ENCODE measurements around the gene IRF2BP2. TPM values are rescaled to one million over a fixed set of nuclear protein-coding genes. Genes with fewer than 3 reads are reported as not detected.

IRF2BP2 gene
- total RNA-seq, 1 donor from 2014 or later: 80.3 TPM

DNA sequence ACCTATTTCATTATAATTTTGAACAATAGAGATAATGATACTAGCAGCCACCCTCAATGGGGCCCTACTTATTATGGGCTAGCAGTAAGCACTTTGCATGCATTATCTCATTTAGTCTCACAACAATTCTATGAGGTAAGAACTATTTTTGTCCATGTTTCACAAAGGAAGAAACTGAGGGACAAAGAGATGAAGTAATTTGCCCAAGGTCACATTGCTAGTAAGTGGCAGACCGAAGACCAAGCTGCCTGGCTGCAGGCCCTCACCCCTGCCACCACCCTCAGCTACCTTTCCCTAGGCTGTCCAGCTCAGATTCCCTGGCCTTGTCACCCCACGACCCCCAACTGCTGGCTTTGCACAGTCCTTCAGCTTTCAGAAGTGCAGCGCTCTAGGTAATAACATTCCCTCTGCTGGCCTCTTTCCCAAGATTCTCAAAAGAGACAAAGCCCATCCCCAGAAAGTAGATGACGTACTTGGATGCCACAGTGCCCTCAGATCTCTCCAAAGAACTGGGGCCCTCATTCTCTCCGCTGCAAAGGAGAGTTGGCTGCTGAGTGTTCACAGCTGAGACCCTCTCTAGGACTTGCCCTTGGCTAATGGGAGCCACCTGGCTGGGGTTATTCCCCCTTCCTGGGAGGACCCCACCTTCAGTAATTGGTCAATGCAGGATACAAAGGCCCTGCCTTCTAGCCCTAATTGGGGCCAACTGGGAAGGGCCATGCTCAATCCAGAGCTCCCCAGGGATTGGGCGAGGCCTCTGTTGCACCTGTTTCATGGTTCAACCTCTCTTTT, 39.5 kb downstream of the IRF2BP2 start:
- FAIRE-seq: no peak
- TF ChIP-seq, protein P1, sequence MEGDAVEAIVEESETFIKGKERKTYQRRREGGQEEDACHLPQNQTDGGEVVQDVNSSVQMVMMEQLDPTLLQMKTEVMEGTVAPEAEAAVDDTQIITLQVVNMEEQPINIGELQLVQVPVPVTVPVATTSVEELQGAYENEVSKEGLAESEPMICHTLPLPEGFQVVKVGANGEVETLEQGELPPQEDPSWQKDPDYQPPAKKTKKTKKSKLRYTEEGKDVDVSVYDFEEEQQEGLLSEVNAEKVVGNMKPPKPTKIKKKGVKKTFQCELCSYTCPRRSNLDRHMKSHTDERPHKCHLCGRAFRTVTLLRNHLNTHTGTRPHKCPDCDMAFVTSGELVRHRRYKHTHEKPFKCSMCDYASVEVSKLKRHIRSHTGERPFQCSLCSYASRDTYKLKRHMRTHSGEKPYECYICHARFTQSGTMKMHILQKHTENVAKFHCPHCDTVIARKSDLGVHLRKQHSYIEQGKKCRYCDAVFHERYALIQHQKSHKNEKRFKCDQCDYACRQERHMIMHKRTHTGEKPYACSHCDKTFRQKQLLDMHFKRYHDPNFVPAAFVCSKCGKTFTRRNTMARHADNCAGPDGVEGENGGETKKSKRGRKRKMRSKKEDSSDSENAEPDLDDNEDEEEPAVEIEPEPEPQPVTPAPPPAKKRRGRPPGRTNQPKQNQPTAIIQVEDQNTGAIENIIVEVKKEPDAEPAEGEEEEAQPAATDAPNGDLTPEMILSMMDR (IDR thresholded peaks at IDR 0.05; ENCODE audit: insufficient read depth, low read length, severe bottlenecking): no peak
- Histone ChIP-seq H3K36me3 (ENCODE audit: control insufficient read depth, insufficient read depth, low read length) (no peaks in the 10 kb centered on the region), H3K27me3 (ENCODE audit: control insufficient read depth, insufficient read depth, low read length) (no peaks in the 10 kb centered on the region), H3K4me3 (ENCODE audit: low read depth, low read length) (no peak overlapping the region)
- no peak for DNase-seq (ENCODE audit: low read depth)

DNA sequence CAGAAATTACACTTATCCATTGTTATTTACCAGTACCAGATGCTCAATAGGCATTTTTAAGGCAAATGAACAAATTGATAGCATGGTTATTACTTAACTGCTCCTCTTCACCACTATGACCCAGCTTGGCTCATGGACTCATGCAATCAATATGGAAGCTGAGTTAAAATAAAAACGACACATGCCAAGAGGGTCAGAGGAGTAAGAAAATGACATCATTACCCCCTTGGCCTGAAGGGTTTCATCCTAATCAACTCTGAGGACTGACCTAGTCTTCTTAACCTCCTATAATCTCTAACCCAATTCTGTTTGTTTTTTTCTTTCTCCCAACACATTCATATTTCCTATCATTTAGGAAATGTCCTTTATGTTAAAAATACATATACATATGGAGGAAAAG, 41.6 kb downstream of the IRF2BP2 start:
- no peak for FAIRE-seq
- no peaks in the 10 kb centered on the region for H3K36me3 ChIP-seq (ENCODE audit: control insufficient read depth, insufficient read depth, low read length)
- DNase-seq (ENCODE audit: low read depth): no peak
- TF ChIP-seq, protein P1 (IDR thresholded peaks at IDR 0.05; ENCODE audit: insufficient read depth, low read length, severe bottlenecking): no peak
- no peak overlapping the region for H3K4me3 ChIP-seq (ENCODE audit: low read depth, low read length)
- H3K27me3 ChIP-seq (ENCODE audit: control insufficient read depth, insufficient read depth, low read length): no peaks in the 10 kb centered on the region

DNA sequence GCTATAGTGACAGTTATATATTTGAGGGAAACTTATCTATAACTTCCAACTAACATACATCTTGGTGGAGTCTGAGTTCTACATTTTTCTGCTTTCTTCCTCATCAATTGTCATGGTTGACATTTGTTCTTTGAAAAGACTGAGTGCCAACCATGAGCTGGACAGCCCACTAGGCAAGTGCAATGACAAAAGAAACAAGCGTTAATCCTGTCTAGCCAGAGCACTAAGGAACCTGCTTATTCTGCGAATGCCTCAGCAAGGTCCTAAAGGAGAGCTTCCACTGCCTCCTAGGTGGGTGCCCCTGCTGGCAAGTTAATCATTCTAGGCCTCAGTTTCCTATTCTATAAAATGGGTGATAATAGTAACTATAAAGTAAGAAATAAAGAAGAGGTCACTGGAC, 44.8 kb downstream of the IRF2BP2 start:
- TF ChIP-seq, protein P1 (IDR thresholded peaks at IDR 0.05; ENCODE audit: insufficient read depth, low read length, severe bottlenecking): no peak
- Histone ChIP-seq H3K36me3 (ENCODE audit: control insufficient read depth, insufficient read depth, low read length) (no peaks in the 10 kb centered on the region), H3K4me3 (ENCODE audit: low read depth, low read length) (no peak overlapping the region), H3K27me3 (ENCODE audit: control insufficient read depth, insufficient read depth, low read length) (no peaks in the 10 kb centered on the region)
- DNase-seq (ENCODE audit: low read depth) (no peak), FAIRE-seq (no peak)

DNA sequence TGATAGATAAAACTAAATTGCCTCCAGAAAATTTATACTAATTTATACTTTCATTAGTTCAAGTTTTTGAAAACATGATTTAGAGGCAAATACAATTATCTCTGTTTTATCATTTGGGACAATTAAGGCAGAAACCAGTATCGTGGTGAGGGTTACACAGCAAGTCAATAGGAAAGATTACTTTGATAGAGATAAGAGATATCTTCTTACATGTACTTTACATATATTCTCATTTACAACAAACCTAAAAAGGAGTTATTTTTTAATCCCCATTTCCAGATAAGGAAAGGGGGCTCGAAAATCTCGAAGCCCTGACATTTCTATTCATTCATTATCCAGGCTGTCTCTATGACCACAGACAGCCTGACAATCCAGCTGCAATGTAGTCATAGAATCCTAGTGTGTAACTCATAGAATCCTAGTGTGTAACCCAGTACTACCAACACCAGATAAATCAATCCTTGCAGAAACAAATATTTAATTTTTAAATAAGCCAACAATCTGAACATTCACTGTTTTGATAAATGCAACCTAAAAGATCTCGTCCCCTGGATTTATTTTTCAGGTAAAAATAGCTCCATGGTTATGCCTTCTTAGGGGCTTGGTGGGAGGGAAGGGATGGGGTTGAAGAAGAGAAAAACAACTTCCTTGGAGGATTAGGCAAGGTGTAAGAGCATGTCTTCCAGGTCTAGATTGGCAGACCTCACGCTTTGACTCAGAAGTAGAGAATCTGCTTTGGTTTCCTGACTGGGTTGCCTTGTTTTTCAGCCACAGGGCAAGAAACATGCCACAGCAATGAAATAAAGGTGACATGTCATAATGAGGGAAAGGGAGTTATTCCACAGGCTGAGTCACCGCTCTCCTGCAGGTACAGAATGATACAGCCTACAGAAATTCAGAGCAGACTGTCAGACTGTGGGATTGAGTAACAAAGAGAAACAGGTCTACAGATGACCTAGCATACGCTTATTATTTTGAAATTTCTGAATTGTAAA, 45.6 kb downstream of the IRF2BP2 start:
- no peaks in the 10 kb centered on the region for H3K36me3 ChIP-seq (ENCODE audit: control insufficient read depth, insufficient read depth, low read length)
- FAIRE-seq (peak; percentile 97), DNase-seq (ENCODE audit: low read depth) (peak; percentile 100)
- H3K27me3 ChIP-seq (ENCODE audit: control insufficient read depth, insufficient read depth, low read length): no peaks in the 10 kb centered on the region
- no peak overlapping the region for H3K4me3 ChIP-seq (ENCODE audit: low read depth, low read length)
- TF ChIP-seq, protein P1 (IDR thresholded peaks at IDR 0.05; ENCODE audit: insufficient read depth, low read length, severe bottlenecking): no peak

DNA sequence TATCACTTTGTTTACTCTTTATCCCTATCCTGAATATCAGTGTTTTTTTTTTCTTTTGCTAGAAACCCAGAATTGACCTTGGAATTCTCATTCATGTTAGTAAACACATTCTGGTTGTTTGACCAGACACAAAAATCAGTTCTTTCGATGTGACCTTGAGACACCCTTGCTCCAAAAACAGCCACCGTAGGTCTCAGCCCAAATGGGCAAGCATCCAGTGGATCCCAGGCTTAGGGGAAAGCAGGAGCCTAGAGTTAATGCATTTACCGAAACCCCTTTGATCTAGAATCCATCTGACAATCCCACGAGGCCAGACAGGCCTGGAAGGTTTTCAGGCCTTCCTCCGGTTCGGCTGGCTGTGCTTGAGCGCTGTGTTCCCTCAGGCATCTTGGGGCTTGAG, 47.6 kb downstream of the IRF2BP2 start:
- FAIRE-seq (no peak), DNase-seq (ENCODE audit: low read depth) (no peak)
- TF ChIP-seq, protein P1 (IDR thresholded peaks at IDR 0.05; ENCODE audit: insufficient read depth, low read length, severe bottlenecking): no peak
- Histone ChIP-seq H3K4me3 (ENCODE audit: low read depth, low read length) (no peak overlapping the region), H3K36me3 (ENCODE audit: control insufficient read depth, insufficient read depth, low read length) (no peaks in the 10 kb centered on the region), H3K27me3 (ENCODE audit: control insufficient read depth, insufficient read depth, low read length) (no peaks in the 10 kb centered on the region)

All from bronchial epithelial cell (primary cell).